ENCODE data around the gene BANP. TPM values are rescaled to one million over a fixed set of nuclear protein-coding genes. Genes with fewer than 3 reads are reported as not detected.

Gene BANP
- total RNA-seq, 1 donor from 2014 or later = 34.3 TPM

Small RNA genes within 50 kb of the gene (small RNA-seq; reads per million reads assigned to genes)
- gene AC127455.1 = not detected

Other genes starting within 250 kb of the BANP start
- gene KLHDC4, start 185.4 kb upstream of the BANP start, total RNA-seq = 18.2 TPM
- 16.5 TPM for gene SLC7A5, start 81.9 kb upstream of the BANP start, total RNA-seq
- gene CA5A, start 14.9 kb upstream of the BANP start, total RNA-seq = not detected

Measured in occipital lobe (tissue), 2 donors.